Prostate gland (tissue), 2 donors: ENCODE results near the gene ZNF134.

Experiments used
- CTCF ChIP-seq, 4 experiments: fragments of 200-600 bp in 2 of 4; fragments of 450-650 bp in 2 of 4; sonication (generic) in 2 of 4; IDR thresholded peaks; 1 replicate in 3 of 4; 2 replicates in 1 of 4; pipeline ENCODE4 v1.5.1; 2016 to 2019; ENCODE audit warnings: antibody characterized with exemption in 4 of 4, mild to moderate bottlenecking in 2 of 4, moderate library complexity in 2 of 4
- POLR2AphosphoS5 ChIP-seq: sonication (generic); formaldehyde crosslinking; IDR thresholded peaks from one replicate; pipeline ENCODE4 v1.6.1; 2017; ENCODE audit warnings: antibody characterized with exemption

GRCh38 chr19:57613941-57614743 lies at the start of gene ZNF134:
- peak in 3 of 4 experiments; percentile 22 to 41 (median 34) for TF ChIP-seq CTCF (IDR thresholded peaks at IDR 0.05)
- TF ChIP-seq POLR2AphosphoS5 = peak; percentile 87
